ENCODE data around the gene MLLT10.

The MLLT10 gene

GRCh38 chr10:21732067-21732772 lies 198.2 kb downstream of the MLLT10 start:
- peak; percentile 71 for DNase-seq (ENCODE audit: low read depth)
- H3K4me3 ChIP-seq (ENCODE audit: low read depth, low read length), result no peak overlapping the region
- 0 out of 2 replicates have a peak, but pooled peaks have one; percentile 40 for TF ChIP-seq MYC (IDR thresholded peaks at IDR 0.05; ENCODE audit: low read depth, low read length)
- TF ChIP-seq MAX (IDR thresholded peaks at IDR 0.05; ENCODE audit: low read depth, low read length), result peak; percentile 49; the same call in 1 of the 2 replicates
- peak; percentile 52 for TF ChIP-seq CTCF (IDR thresholded peaks at IDR 0.05; ENCODE audit: low read depth, low read length)
- no peak for TF ChIP-seq POLR2A (IDR thresholded peaks at IDR 0.05; ENCODE audit: extremely low read depth, insufficient read length)

GRCh38 chr10:21733710-21734109 lies 199.7 kb downstream of the MLLT10 start:
- no peak for TF ChIP-seq MYC (IDR thresholded peaks at IDR 0.05; ENCODE audit: low read depth, low read length)
- TF ChIP-seq CTCF (IDR thresholded peaks at IDR 0.05; ENCODE audit: low read depth, low read length), result no peak
- TF ChIP-seq MAX (IDR thresholded peaks at IDR 0.05; ENCODE audit: low read depth, low read length), result no peak
- TF ChIP-seq POLR2A (IDR thresholded peaks at IDR 0.05; ENCODE audit: extremely low read depth, insufficient read length), result no peak
- no peak overlapping the region for H3K4me3 ChIP-seq (ENCODE audit: low read depth, low read length)
- no peak for DNase-seq (ENCODE audit: low read depth)

- no peak overlapping the region for H3K4me3 ChIP-seq (ENCODE audit: low read depth, low read length)
- TF ChIP-seq MYC (IDR thresholded peaks at IDR 0.05; ENCODE audit: low read depth, low read length), result no peak
- TF ChIP-seq MAX (IDR thresholded peaks at IDR 0.05; ENCODE audit: low read depth, low read length), result no peak
- no peak for TF ChIP-seq CTCF (IDR thresholded peaks at IDR 0.05; ENCODE audit: low read depth, low read length)
- no peak for TF ChIP-seq POLR2A (IDR thresholded peaks at IDR 0.05; ENCODE audit: extremely low read depth, insufficient read length)
- peak; percentile 40 for DNase-seq (ENCODE audit: low read depth)
Measured at GRCh38 chr10:21737106-21737505, 203.1 kb downstream of the MLLT10 start.

- no peak for DNase-seq (ENCODE audit: low read depth)
- TF ChIP-seq MAX (IDR thresholded peaks at IDR 0.05; ENCODE audit: low read depth, low read length) (no peak), CTCF (IDR thresholded peaks at IDR 0.05; ENCODE audit: low read depth, low read length) (no peak), POLR2A (IDR thresholded peaks at IDR 0.05; ENCODE audit: extremely low read depth, insufficient read length) (no peak), MYC (IDR thresholded peaks at IDR 0.05; ENCODE audit: low read depth, low read length) (no peak)
Measured at GRCh38 chr10:21740989-21741388, 207.0 kb downstream of the MLLT10 start.

GRCh38 chr10:21742740-21743412 lies 208.8 kb downstream of the MLLT10 start:
- DNase-seq (ENCODE audit: low read depth), result no peak
- no peak for TF ChIP-seq CTCF (IDR thresholded peaks at IDR 0.05; ENCODE audit: low read depth, low read length)
- no peak overlapping the region for H3K4me3 ChIP-seq (ENCODE audit: low read depth, low read length)

More at GRCh38 chr10:21740989-21741388, 207.0 kb downstream of the MLLT10 start:
- H3K4me3 ChIP-seq (ENCODE audit: low read depth, low read length), result no peak overlapping the region

All from NB4 (cell line).